Ascending aorta (tissue), 2 donors: ENCODE data around the gene ADAMTS2. TPM values are rescaled to one million over a fixed set of nuclear protein-coding genes. Genes with fewer than 3 reads are reported as not detected.

ENCODE experiments used
- DNase-seq, 2 donors: peaks; one replicate each; pipeline ENCODE4 v3.0.0-alpha.2; 2019; ENCODE audit warnings: low spot score in 2 of 2
- H3K27ac ChIP-seq, 2 donors: fragments of 200-600 bp; sonication (generic); one replicate each; pipeline ENCODE4 v1.5.1; 2016 to 2017; ENCODE audit warnings: mild to moderate bottlenecking in 1 of 2
- H3K27me3 ChIP-seq: fragments of 200-600 bp; sonication (generic); one replicate; pipeline ENCODE4 v1.5.1; 2017
- H3K36me3 ChIP-seq, 2 donors: fragments of 200-600 bp; sonication (generic); one replicate each; pipeline ENCODE4 v1.5.1; 2016
- H3K4me1 ChIP-seq, 2 donors: fragments of 200-600 bp; sonication (generic); one replicate each; pipeline ENCODE4 v1.5.1; 2016 to 2017; ENCODE audit warnings: mild to moderate bottlenecking in 1 of 2
- H3K4me3 ChIP-seq, 2 donors: fragments of 200-600 bp; sonication (generic); one replicate each; pipeline ENCODE4 v1.5.1; 2016 to 2017; ENCODE audit warnings: mild to moderate bottlenecking in 1 of 2
- H3K9me3 ChIP-seq, 2 donors: fragments of 200-600 bp; sonication (generic); one replicate each; pipeline ENCODE4 v1.5.1; 2016
- CTCF ChIP-seq, 3 experiments: fragments of 200-600 bp in 2 of 3; fragments of 450-650 bp in 1 of 3; sonication (generic) in 2 of 3; IDR thresholded peaks; one replicate each; pipeline ENCODE4 v1.5.1; 2016 to 2019; ENCODE audit warnings: antibody characterized with exemption in 3 of 3, mild to moderate bottlenecking in 1 of 3, moderate library complexity in 1 of 3
- intact Hi-C: fragments of 100-400 bp; cut with DNase I; formaldehyde crosslinking; loops from one replicate; pipeline ENCODE4 v1.15.1; 2023
- total RNA-seq: library from RNA; depleted of rRNA; stranded (reverse); fragments of >200 nt; gene quantifications from one replicate; pipeline ENCODE4 v1.1.0, GENCODE V29; 2016

Gene ADAMTS2
- total RNA-seq, 1 donor from 2014 or later, result 51.0 TPM

- Histone ChIP-seq H3K27me3 (no peaks in the 10 kb centered on the region), H3K4me1 (no peaks in the 10 kb centered on the region), H3K36me3 (no peaks in the 10 kb centered on the region), H3K27ac (no peak overlapping the region), H3K9me3 (no peaks in the 10 kb centered on the region), H3K4me3 (no peak overlapping the region)
- intact Hi-C loops, result no loop called here
- no peak for TF ChIP-seq CTCF (IDR thresholded peaks at IDR 0.05)
- no peak for DNase-seq
These were observed 156.6 kb downstream of the ADAMTS2 start for GRCh38 chr5:179188636-179189035.

- TF ChIP-seq CTCF (IDR thresholded peaks at IDR 0.05), result no peak
- H3K27ac ChIP-seq, result no peak overlapping the region
- no peaks in the 10 kb centered on the region for H3K27me3 ChIP-seq
- H3K4me3 ChIP-seq, result no peak overlapping the region
- H3K4me1 ChIP-seq, result no peaks in the 10 kb centered on the region
- intact Hi-C loops, result no loop called here
- DNase-seq, result no peak
- H3K9me3 ChIP-seq, result no peaks in the 10 kb centered on the region
- no peaks in the 10 kb centered on the region for H3K36me3 ChIP-seq
These were observed 157.3 kb downstream of the ADAMTS2 start for GRCh38 chr5:179187681-179188575.

GRCh38 chr5:179187229-179187678, 158.0 kb downstream of the ADAMTS2 start:
- no peak overlapping the region for H3K4me3 ChIP-seq
- H3K27me3 ChIP-seq, result no peaks in the 10 kb centered on the region
- no peak for TF ChIP-seq CTCF (IDR thresholded peaks at IDR 0.05)
- intact Hi-C loops, result no loop called here
- no peak overlapping the region for H3K27ac ChIP-seq
- H3K36me3 ChIP-seq, result no peaks in the 10 kb centered on the region
- DNase-seq, result no peak
- H3K4me1 ChIP-seq, result no peaks in the 10 kb centered on the region
- no peaks in the 10 kb centered on the region for H3K9me3 ChIP-seq

GRCh38 chr5:179186801-179187200, 158.5 kb downstream of the ADAMTS2 start:
- DNase-seq, result no peak
- no peak for TF ChIP-seq CTCF (IDR thresholded peaks at IDR 0.05)
- H3K4me3 ChIP-seq, result no peak overlapping the region
- no peaks in the 10 kb centered on the region for H3K27me3 ChIP-seq
- H3K4me1 ChIP-seq, result no peaks in the 10 kb centered on the region
- no peak overlapping the region for H3K27ac ChIP-seq
- H3K9me3 ChIP-seq, result no peaks in the 10 kb centered on the region
- intact Hi-C loops, result no loop called here
- H3K36me3 ChIP-seq, result no peaks in the 10 kb centered on the region

GRCh38 chr5:179185941-179186411, 159.3 kb downstream of the ADAMTS2 start:
- Histone ChIP-seq H3K27ac (no peak overlapping the region), H3K27me3 (no peaks in the 10 kb centered on the region), H3K36me3 (no peaks in the 10 kb centered on the region), H3K4me3 (no peak overlapping the region), H3K9me3 (no peaks in the 10 kb centered on the region), H3K4me1 (no peaks in the 10 kb centered on the region)
- no peak for TF ChIP-seq CTCF (IDR thresholded peaks at IDR 0.05)
- intact Hi-C loops, result no loop called here
- no peak for DNase-seq
